Epithelial cell of proximal tubule (primary cell): ENCODE measurements around the gene CENPA. TPM values are rescaled to one million over a fixed set of nuclear protein-coding genes. Genes with fewer than 3 reads are reported as not detected.

ENCODE experiments used
- DNase-seq: peaks from one replicate; pipeline ENCODE4 v3.0.0-alpha.2; 2011; ENCODE audit warnings: low read depth
- H3K4me3 ChIP-seq: 2 replicates; pipeline ENCODE4 v1.5.1; 2011; ENCODE audit warnings: low read depth, mild to moderate bottlenecking, low read length
- total RNA-seq: library from RNA; depleted of rRNA; stranded (reverse); fragments of >200 nt; gene quantifications from 2 replicates; pipeline ENCODE4 v1.2.3, GENCODE V29; 2015
- TF ChIP-seq, protein P1 (sequence below): conservative IDR thresholded peaks from 2 replicates; pipeline ENCODE4 v1.5.1; 2012; ENCODE audit warnings: low read depth, mild to moderate bottlenecking, low read length

The CENPA gene
- total RNA-seq, 1 donor from 2014 or later = 24.4 TPM

DNA sequence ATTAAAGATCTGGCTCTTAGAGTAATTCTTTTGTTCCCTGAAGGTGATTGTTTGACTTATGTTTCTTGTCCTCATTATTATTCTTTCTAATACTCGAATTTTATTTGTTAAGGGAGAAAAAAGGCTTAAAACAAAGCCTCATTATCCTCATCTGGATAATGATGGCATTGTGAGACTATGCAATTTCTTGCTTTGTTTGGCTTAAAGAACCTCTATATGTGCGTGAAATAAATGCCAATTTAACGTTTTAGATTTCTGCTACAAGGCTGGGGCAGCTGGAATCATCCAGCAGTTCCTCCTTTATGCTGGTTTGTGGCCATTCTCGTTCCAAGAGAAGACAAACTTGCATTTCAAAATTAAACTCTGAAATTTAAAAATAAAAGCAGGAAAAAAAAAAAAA, 57.2 kb downstream of the CENPA start:
- TF ChIP-seq, protein P1, sequence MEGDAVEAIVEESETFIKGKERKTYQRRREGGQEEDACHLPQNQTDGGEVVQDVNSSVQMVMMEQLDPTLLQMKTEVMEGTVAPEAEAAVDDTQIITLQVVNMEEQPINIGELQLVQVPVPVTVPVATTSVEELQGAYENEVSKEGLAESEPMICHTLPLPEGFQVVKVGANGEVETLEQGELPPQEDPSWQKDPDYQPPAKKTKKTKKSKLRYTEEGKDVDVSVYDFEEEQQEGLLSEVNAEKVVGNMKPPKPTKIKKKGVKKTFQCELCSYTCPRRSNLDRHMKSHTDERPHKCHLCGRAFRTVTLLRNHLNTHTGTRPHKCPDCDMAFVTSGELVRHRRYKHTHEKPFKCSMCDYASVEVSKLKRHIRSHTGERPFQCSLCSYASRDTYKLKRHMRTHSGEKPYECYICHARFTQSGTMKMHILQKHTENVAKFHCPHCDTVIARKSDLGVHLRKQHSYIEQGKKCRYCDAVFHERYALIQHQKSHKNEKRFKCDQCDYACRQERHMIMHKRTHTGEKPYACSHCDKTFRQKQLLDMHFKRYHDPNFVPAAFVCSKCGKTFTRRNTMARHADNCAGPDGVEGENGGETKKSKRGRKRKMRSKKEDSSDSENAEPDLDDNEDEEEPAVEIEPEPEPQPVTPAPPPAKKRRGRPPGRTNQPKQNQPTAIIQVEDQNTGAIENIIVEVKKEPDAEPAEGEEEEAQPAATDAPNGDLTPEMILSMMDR = no peak
- no peak overlapping the region for H3K4me3 ChIP-seq
- DNase-seq = no peak

Other genes with a start within 250 kb of the CENPA start
- gene CIB4, start 144.7 kb upstream of the CENPA start, total RNA-seq = not detected in 2 replicates
- 1.9 and 5.1 TPM in 2 replicates for gene KCNK3, start 93.3 kb upstream of the CENPA start, total RNA-seq
- gene SLC35F6, start 21.8 kb upstream of the CENPA start, total RNA-seq = 27.2 and 67.1 TPM in 2 replicates
- gene DPYSL5, start 62.1 kb downstream of the CENPA start, total RNA-seq = under 0.01 and 0.63 TPM in 2 replicates
- gene MAPRE3, start 184.6 kb downstream of the CENPA start, total RNA-seq = 0.72 and 1.6 TPM in 2 replicates
- gene TMEM214, start 246.9 kb downstream of the CENPA start, total RNA-seq = 11.2 and 20.1 TPM in 2 replicates